NCI-H82 treated with DMSO at 0.1 percent for 48 hours (cell line): ENCODE measurements around the gene TK2.

ENCODE experiments used
- DNase-seq: peaks from one replicate; lab custom pipeline; 2025; ENCODE audit not compliant: unreplicated experiment; lab: John Stamatoyannopoulos, UW

TK2 gene

DNA sequence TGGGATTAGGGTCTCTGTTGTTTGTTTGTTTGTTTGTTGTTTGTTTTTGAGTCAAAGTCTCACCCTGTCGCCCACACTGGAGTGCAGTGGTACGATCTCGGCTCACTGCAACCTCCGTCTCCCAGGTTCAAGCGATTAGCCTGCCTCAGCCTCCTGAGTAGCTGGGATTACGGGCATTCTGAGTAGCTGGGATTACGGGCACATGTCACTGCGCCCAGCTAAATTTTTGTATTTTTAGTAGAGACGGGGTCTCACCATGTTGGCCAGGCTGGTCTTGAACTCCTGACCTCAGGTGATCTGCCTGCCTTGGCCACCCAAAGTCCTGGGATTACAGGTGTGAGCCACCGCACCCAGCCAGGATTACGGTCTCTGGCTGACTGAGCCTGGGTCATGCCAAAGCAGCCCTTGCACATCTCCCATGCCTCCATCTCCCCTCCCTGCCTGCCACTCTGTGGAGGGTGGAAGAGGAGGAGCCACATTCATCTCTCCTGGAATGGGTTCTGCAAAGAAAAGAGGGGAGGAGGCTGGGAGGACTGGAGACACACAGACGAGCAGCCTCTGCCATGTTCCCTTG lies 63.6 kb downstream of the TK2 start:
- DNase-seq: no peak

DNA sequence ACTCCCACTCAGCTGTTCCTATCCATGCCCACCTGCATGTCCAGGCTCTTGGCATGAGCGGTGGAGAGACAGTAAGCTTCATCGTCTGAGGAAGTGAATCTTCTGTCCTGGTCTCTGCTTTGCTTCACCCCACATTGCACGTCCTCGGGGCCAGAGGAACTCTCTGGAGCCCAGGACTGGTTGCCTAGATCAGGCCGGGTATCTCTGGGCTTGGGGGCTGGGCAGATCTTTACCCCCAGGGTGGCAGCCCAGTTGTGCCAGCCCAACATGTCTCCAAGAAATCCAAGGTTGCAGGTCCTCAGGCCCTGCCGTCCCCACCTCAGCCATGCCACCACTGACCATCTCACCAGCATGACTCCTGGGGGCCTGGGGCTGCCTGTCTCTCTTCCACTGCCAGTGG lies 64.5 kb downstream of the TK2 start:
- no peak for DNase-seq

DNA sequence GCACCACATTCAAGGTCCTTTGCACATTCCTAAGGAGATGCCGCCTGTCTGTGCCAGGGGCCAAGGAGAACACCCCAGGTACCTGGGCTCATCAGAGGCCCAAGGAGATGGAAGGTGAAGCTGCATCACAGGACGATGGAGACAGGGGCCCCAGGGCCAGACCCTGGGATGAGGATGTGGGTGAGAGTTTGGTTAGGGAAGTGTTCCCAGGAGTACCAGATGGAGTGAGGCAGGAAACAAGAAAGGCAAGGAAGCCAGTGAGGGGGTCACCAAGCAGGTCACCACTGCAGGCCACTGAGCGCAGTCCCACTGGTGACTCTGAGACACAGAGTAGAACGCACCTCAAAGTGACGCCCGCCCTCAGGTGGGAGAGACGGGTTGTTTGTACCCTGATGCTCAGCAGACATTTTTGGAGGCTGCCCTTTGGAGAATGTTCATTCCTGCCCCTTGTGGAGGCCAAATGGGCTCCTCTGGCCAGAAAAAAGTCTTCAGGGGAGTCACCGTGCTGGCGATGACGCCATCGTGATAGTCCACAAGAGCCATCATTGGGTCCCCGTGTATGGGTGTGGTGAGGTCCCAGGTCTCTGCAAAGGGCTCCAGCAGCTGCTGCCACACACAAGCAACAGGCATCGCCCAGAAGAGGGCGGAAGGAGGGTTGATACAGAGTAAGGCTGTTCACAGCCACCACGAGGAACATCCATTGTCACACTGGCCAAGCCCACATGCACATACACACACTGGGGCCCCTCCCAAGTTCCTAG lies 65.3 kb downstream of the TK2 start:
- DNase-seq: no peak

DNA sequence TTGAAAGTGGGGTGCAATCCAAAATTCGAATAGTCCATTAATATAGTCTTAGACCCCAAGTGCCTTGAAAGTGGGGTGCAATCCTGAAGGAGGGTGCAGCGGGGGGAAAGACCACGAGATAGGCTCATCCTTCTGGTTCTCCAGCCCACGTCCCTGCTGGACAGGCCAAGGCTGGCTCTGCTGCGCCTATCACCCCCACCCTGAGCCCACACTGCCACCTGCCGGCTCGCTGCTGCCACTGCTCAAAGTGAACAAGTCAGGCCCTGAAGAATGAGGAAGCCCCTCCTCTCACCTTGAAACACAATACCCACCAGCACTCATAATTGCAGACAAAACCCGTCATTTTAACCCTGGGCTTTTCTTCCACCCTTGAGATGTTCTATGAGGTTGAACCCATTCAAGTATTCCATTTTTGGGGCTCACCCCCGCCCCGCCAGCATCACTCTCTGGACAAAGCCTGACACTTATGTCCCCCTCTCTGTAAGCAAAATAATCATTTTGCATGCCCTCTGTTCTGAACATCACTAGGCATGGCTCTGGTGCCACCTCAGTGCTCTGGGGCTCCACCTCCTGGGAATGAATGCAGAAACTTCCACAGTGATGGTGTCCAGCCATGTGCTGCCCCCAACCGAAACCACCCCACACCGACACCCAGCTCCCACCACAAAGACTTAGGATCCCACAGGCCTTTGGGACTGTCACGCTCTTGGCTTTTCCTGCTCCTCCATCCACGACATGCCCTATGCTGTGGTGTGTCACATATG lies 66.1 kb downstream of the TK2 start:
- DNase-seq: peak; percentile 21

DNA sequence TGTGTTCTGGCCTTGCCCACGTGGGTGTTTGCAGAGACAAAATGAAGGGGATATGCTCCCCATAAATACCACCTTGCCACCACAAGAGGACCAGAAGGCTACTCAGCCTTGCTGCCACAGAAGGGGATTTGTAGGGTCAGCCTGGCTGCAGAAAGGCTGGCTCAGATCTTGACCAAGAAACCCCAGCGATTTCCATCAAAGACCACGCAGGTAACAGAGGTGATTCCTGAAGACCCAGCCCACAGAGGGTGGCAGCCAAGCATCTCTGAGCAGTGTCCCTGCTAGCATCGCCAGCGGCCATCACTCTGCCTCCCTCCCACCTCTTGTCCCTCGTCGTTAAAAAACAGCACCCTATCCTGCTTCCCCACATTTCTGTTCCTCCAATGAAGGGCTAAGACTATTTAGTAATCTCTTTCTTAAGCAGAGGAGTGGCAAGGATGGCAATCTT lies 68.0 kb downstream of the TK2 start:
- no peak for DNase-seq

DNA sequence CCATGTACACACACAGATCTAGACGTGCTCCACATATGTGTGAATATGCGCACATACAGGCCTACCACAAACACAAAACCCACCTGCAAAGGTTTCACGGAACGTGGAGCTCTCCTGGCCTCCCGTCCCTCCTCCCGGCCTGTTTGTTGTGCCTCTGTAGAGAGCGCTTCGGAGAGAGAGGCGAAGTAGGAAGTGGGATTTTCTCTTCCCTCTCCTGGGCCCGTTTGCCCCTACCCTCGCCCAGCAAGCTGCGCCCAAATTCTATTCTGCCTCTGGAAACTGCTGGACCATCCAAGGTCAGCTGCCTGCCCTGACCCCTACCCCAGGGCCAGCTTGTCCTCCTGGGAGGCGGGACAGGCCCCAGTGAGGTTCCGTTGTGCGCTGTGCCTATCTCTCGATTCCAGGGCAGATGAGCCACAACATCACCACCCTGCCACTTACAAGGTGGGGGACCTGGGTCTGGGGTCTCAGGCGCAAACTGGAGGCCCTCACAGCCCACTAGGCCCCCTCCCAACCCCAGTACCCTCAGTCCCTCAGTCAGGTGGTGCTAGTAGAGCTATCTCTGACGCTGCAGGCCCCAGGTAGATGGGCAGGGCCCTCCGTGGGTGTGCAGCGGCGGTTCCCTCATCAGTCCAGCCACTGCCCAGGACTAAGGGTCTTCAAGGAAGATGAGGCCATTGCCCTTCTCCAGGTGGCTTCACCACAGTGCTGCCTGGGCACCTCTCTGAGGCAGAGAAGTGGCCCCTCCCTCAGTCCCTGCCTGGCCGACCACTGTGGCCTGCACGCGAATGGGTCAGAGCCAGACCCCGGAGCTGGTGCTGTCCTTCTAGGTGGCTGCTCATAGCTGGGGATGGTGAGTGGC lies 68.6 kb downstream of the TK2 start:
- no peak for DNase-seq

DNA sequence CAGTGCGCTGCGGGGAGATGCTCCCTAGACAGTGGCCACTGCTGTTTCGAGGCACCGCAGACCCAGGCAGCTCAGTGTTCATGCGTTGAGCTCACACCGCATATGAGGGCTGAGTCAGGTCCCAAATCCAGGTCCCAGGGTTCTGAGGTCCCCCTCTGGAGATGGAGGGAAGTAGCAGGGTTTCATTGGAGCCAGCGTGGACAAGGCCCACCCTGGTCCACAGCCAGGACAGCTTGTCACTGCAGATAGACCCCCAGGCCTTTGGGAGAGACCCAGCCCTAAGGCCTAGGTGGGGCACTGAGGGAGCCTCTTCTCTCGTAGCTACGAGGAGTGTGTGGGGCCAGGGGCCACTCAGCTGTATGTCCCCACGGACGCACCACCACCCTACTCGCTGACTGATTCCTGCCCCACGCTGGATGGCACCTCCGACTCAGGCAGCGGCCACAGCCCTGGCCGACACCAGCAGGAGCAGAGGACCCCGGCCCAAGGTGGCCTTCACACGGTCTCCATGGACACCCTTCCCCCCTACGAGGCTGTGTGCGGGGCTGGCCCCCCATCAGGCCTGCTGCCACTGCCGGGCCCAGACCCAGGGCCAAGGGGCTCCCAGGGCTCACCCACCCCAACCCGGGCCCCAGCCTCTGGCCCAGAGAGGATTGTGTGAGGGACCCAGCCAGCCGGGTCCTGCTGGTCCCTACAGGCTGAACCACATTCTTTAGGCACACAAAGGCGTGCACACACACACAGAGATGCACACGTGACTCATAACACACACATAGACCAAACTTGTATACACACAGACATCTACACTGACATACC lies 69.4 kb downstream of the TK2 start:
- DNase-seq: no peak

DNA sequence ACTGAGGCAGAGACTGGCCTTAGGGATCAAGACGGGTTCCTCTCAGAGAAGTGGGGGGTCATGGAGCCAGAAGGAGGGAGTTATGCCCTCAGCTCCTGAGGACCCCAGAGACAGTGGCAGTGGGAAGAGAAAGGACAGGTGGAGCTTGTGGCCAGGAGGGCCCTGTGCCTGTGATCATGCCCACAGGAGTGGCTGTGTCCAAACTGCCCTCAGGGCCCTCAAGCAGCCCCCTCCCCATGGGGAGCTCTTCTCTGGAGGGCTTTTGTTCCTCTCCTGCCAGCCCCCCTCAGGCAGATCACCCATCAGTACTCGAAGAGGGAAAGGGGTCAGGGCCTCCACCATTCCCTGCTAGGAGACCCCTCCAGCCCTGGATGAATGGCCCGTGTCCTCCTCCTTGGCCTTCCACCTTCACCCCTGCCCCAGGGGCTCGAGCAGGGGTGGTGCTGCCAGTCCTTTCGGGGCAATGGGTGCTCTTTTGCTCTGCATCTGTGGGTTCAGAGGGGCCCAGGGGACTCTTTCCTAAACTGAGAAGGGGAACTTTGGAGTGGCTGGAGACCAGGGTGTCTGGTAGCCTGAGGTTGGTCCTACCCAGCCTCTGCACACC lies 70.2 kb downstream of the TK2 start:
- DNase-seq: no peak

DNA sequence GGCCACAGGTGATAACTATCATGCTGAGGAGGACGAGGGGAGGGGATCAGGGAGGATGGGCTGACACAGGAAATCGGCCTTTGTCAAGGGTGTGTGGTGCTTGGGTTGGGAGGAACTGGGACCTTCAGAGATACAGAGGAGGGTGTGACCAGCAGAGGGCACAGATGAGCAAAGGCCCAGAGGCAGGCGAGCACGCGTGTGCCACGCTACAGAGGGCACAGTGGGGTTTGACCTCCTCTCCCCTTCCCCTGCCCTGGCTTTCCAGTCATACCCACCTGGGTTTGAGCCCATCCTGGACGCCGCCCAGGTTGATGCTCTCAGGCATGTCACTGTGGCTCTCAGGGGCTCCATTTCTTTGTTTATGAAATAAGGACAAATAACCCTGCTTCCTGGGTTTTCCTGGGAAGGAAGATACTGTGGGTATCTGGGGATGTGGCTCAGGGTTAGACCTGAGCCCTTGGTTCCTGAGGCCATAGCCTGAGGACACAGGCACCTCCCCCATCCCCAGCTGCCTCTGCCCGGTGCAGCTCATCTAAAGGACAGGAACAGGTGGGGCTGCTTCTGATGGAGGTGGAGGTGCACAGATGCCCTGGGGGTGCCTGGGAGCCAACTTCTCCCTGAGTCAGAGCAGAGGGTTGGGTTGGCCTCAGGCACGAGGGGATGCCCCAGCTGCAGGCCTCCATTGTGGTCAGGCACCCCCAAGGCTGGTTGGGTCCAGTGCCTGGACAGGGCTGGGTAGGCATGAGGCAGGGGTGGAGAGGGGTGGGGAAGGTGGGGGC lies 71.0 kb downstream of the TK2 start:
- no peak for DNase-seq

DNA sequence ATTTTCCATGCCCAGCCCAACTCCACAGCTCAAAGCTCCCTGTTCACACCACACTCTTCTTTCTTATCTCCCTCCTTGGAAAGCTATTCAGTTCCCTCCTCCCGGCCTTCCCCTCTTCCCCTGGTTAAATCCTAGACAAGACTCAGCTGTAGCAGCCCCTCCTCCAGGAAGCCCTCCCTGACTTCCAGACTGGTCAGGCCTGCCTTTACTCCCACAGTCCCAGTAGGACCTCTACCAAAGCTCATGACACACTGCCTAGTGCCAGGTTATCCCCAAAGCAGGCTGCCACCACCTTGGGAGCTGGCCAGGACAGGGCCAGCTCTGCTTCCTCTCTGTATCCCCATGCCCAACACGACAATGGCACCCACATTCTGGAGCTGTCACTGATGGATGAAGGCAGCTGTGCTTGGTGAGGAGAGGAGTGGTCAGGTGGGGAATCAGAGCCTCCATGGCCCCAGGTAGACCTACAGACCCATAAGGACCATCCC lies 72.8 kb downstream of the TK2 start:
- DNase-seq: no peak

DNA sequence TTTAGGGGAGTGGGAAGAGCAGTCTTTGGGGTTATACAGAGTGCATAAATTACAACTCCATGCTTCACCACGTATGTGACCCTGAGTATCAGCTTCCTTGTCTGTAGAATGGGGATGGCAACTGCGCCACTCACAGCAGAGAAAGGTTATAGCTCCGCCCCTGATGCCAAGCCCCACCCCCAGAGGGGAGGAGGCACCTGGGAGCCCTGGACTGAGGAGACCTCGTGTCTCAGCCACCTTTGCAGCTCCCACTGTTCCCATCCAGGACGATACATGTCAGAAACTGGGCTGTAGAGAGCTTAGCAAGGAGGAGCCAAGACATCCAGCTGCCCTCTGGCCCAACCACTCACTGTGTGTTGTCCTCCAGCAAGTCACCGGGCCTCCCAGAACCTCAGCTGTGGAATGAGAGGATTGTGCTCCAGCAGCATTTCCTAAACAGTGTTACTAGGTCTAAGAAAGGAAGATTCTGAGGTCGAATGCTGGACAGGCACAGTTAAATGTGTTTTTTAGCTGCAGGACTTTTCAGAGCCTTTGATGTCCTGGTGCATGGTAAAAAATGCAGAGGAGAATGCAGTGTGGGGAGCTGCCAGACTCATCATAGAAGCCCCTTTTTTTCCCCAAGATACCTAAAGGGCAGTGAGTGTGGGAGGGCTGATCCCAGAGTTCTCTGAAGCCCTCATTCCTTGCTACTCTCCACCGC lies 73.4 kb downstream of the TK2 start:
- no peak for DNase-seq

DNA sequence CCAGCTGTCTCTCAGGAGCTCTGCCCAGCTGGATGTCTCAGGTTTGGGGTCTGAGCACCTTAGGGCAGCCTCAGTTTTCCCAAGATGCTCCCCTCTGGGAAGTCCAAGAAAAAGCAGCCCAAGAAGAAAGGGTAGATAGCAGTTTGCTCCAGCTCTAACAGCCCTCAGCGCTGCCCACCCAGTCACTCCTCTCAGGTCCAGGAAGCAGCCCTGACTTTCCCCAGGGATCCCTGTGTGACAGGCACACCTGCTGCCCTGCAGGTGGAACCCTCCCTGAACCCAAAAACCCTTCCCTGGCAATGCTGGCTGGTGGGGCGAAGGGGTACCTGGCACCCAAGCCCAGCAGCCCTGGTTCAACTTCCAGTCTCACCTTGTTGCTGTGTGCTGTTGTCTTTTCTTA lies 74.7 kb downstream of the TK2 start:
- no peak for DNase-seq

DNA sequence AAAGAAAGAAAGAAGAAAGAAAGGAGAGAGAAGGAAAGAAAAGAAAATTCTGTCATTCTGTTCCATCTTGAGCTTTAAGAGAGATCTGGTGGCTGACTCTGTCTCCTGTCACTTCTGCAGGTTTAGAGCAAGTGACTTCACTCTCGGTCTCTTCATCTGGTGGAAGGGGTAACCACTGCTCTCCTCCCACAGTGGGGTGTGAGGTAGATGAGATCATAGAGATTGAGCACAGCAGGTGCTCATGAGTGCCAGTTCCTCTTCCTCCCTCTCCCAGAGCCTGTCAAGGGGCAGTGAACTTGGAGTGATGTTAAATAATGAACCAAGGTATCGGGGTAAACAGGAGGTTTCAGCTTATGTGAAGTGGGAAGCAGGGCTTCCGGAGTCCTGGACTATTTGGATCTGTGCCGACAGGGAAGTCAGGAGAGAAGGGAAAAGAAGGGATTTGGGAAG lies 75.1 kb downstream of the TK2 start:
- no peak for DNase-seq

DNA sequence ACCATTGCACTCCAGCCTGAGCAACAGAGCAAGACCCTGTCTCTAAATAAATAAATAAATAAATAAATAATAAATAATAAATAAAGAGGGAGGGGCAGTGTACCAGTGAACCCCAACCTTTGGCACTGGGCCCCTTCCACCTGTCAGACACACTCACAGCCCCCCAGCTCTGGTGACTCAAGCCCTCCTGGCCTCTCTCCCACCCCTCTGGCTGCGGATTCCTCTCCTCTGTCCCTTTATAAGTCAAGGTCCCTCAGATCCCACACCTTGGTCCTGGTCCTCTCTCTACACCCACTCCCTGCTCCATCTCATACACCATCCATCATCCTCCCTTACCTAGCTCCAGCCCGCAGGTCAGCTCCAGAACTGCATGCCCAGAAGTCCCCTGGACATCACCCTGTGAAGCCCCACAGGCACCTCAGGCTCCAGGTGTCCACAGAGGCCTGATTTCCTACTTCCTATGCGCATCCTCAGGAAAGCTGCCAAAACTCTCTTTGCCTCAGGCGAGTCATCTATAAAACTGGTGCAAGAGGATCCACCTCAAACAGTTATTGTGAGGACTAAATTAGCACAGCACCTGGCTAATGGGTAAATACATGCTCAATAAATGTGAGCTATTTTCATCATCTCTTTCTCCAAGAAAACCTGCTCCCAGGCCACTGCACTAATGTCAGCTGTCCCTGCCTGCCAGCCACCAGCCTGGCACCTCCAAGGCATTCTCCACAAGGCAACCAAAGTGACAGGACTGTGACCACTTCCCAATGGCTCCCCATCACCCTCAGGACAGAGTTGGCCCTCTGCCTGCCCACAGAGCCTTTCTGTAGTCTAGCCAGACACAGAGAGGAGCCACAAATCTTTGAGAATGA lies 76.0 kb downstream of the TK2 start:
- no peak for DNase-seq

DNA sequence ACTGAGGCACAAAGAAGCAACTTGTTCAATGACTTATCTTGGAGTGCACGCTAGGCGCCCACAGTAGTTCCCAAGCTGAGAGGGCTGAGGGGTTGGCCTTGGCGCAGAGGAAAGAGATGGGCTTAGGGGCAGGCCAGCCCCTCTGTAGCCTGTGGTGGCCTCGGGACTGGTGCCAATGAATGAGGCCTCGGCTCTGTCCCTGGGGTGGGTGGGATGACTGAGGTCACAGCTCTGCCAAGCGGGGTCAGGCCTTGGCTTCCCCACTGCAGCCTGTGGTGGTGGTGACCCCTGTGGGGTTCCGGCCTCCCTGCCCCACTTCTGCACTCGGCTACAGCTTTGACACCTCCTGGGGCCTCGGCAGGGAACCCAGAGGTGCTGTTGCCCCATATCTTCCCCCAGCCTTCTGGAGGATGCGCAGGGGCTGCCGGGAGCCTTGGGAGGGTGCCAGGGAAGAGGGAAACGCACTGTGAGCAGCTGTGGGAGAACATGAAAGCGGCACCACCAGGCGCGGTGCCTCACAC lies 76.8 kb downstream of the TK2 start:
- DNase-seq: no peak

DNA sequence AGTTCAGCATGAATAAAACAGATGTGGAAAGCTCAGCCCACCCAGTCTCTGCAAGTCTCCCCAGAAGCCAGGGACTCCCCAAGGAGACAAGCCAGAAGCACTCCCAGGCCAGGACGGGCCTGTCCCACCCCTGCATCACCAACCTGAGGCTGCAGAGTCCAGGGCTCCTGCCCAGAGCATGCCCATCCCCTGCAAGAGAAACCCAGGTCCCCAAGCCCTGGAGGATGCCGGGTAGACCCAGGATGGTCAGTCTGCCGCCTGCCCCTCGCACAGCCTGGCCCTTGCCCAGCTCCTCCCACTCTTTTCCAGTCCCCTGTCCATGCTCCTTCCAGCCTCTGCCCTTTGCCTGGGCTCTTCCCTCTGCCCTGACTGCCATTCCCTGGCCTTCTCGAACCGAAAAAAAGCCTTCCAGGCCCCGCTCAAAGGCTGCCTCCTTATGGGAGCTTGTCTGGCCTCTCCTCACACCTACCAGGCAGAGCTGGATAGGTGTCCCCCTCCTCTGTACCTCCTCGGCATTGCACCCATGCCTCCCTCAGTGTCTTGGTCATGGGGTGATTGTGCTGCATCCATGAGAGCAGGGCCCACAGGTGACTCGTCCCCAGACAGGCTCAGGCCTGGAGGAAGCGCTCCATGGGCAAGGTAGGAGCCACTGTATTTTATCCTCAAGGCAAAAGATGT lies 78.1 kb downstream of the TK2 start:
- no peak for DNase-seq

DNA sequence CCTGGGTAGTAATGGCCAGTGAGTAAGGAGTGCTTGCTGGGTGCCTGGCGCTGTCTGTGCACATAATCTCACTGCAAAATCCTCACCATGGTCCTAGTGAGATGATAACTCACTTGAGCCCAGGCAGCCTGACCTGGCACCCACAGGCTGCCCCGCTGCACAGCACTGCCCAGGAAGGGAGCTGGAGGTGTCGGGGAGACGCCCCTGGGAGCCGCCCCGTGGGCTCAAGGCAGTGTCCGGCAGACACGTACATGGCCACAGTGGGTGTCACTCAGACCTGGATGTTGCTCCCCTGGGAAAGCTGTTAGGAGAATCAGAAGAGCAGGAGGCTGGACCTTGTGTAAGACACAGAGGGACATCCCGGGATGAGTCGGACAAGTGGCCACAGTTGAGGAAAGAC lies 78.7 kb downstream of the TK2 start:
- DNase-seq: no peak
